K562 (cell line): Measurements from ENCODE around the gene AMELX. TPM values are rescaled to one million over a fixed set of nuclear protein-coding genes. Genes with fewer than 3 reads are reported as not detected.

Experiments
- ARID1B ChIP-seq: fragments of 450-650 bp; IDR thresholded peaks from 2 replicates; pipeline ENCODE4 v1.6.1; 2016; ENCODE audit warnings: antibody characterized with exemption, mild to moderate bottlenecking, inconsistent platforms
- ATF1 ChIP-seq, 2 experiments: fragments of 450-650 bp in 1 of 2; IDR thresholded peaks; 2 replicates each; pipeline ENCODE4 v1.6.1; 2016; ENCODE audit warnings: missing compliant biosample characterization in 1 of 2, missing genetic modification characterization in 1 of 2
- C11orf30 ChIP-seq: fragments of 450-650 bp; IDR thresholded peaks from 2 replicates; pipeline ENCODE4 v1.6.1; 2016; ENCODE audit warnings: low read depth, mild to moderate bottlenecking
- CBX2 ChIP-seq: fragments of 200-600 bp; sonication (generic); IDR thresholded peaks from one replicate; pipeline ENCODE4 v1.6.1; 2012; ENCODE audit warnings: mild to moderate bottlenecking, low read length, inconsistent platforms; ENCODE audit not compliant: insufficient read depth, poor library complexity, severe bottlenecking
- E2F3 ChIP-seq: fragments of 250-450 bp; sonication (Bioruptor Pico); IDR thresholded peaks from 2 replicates; pipeline ENCODE4 v1.4.0; 2020; ENCODE audit warnings: mild to moderate bottlenecking
- EP300 ChIP-seq: IDR thresholded peaks from 2 replicates; pipeline ENCODE4 v1.6.1; 2012; ENCODE audit warnings: low read length, improper control_type of control experiment
- EP400 ChIP-seq: fragments of 450-650 bp; IDR thresholded peaks from 2 replicates; pipeline ENCODE4 v1.6.1; 2017; ENCODE audit warnings: antibody characterized with exemption, mild to moderate bottlenecking, moderate library complexity
- ETV1 ChIP-seq: fragments of 450-650 bp; conservative IDR thresholded peaks from 2 replicates; pipeline ENCODE4 v1.6.1; 2016; ENCODE audit warnings: missing genetic modification characterization, control low read depth, low read depth, missing compliant biosample characterization
- HNRNPK ChIP-seq: fragments of 200-400 bp; formaldehyde crosslinking; IDR thresholded peaks from one replicate; pipeline ENCODE4 v1.6.1; 2018; ENCODE audit warnings: mild to moderate bottlenecking, low read depth, low read length; ENCODE audit not compliant: poor library complexity, severe bottlenecking
- KDM5B ChIP-seq: fragments of 200-600 bp; sonication (generic); IDR thresholded peaks from 2 replicates; pipeline ENCODE4 v1.6.1; 2012; ENCODE audit warnings: low read depth, mild to moderate bottlenecking, moderate library complexity, low read length, control low read depth, inconsistent platforms; ENCODE audit not compliant: insufficient replicate concordance
- L3MBTL2 ChIP-seq: fragments of 450-650 bp; IDR thresholded peaks from 2 replicates; pipeline ENCODE4 v1.6.1; 2016; ENCODE audit warnings: mild to moderate bottlenecking, moderate library complexity
- MCM2 ChIP-seq: fragments of 450-650 bp; IDR thresholded peaks from 2 replicates; pipeline ENCODE4 v1.6.1; 2017; ENCODE audit warnings: low read depth, mild to moderate bottlenecking
- MITF ChIP-seq: IDR thresholded peaks from 2 replicates; pipeline ENCODE4 v1.6.1; 2014; ENCODE audit warnings: antibody characterized with exemption
- MTF1 ChIP-seq: fragments of 250-450 bp; sonication (Bioruptor Pico); IDR thresholded peaks from 2 replicates; pipeline ENCODE4 v1.9.0; 2021; ENCODE audit warnings: moderate library complexity, mild to moderate bottlenecking, inconsistent platforms, borderline replicate concordance
- MYC ChIP-seq, 2 experiments: fragments of 250-450 bp in 1 of 2; sonication (Bioruptor Pico) in 1 of 2; IDR thresholded peaks; 2 replicates each; pipeline versions ENCODE4 v1.5.1 to v1.6.1; 2012 to 2021; ENCODE audit warnings: low read depth in 2 of 2, borderline replicate concordance in 1 of 2, improper control_type of control experiment in 1 of 2, low read length in 1 of 2, mild to moderate bottlenecking in 1 of 2, moderate library complexity in 1 of 2
- NONO ChIP-seq, 2 experiments: fragments of 200-400 bp in 1 of 2; fragments of 450-650 bp in 1 of 2; formaldehyde crosslinking in 1 of 2; IDR thresholded peaks; 2 replicates each; pipeline ENCODE4 v1.6.1; 2017; ENCODE audit warnings: low read depth in 2 of 2, mild to moderate bottlenecking in 2 of 2, moderate library complexity in 2 of 2, low read length in 1 of 2
- NRF1 ChIP-seq, 2 experiments: fragments of 450-650 bp; IDR thresholded peaks in 1 of 2; conservative IDR thresholded peaks in 1 of 2; 2 replicates each; pipeline ENCODE4 v1.6.1; 2014; ENCODE audit warnings: mild to moderate bottlenecking in 2 of 2
- PHF8 ChIP-seq: fragments of 200-600 bp; sonication (generic); IDR thresholded peaks from 2 replicates; pipeline ENCODE4 v1.6.1; 2012; ENCODE audit warnings: mixed run types, mild to moderate bottlenecking, inconsistent platforms, low read length, moderate library complexity, borderline replicate concordance
- SREBF2 ChIP-seq: sonication (generic); formaldehyde crosslinking; IDR thresholded peaks from 2 replicates; pipeline ENCODE4 v1.4.0; 2020; ENCODE audit warnings: mild to moderate bottlenecking, missing genetic modification reagents
- TAL1 ChIP-seq: fragments of 450-650 bp; IDR thresholded peaks from 2 replicates; pipeline ENCODE4 v1.6.1; 2016; ENCODE audit warnings: mild to moderate bottlenecking
- TBP ChIP-seq: optimal IDR thresholded peaks from 2 replicates; pipeline ENCODE3; 2011; ENCODE audit warnings: low read depth, low read length, improper control_type of control experiment
- TSC22D4 ChIP-seq: fragments of 450-650 bp; IDR thresholded peaks from 2 replicates; pipeline ENCODE4 v1.6.1; 2016; ENCODE audit warnings: missing genetic modification characterization, missing biosample characterization, control low read depth
- USF1 ChIP-seq: sonication (generic); formaldehyde crosslinking; IDR thresholded peaks from 2 replicates; pipeline ENCODE4 v1.9.0; 2022; ENCODE audit warnings: mild to moderate bottlenecking, missing genetic modification reagents
- ZNF124 ChIP-seq: sonication (generic); formaldehyde crosslinking; IDR thresholded peaks from 2 replicates; pipeline ENCODE4 v1.8.1; 2022; ENCODE audit warnings: missing genetic modification reagents
- ZNF140 ChIP-seq: fragments of 250-450 bp; sonication (Bioruptor Pico); IDR thresholded peaks from 2 replicates; pipeline ENCODE4 v1.8.0; 2021; ENCODE audit warnings: moderate library complexity, mild to moderate bottlenecking, inconsistent platforms
- ZNF75A ChIP-seq: fragments of 450-650 bp; formaldehyde crosslinking; IDR thresholded peaks from 2 replicates; pipeline ENCODE4 v1.4.0; 2020; ENCODE audit warnings: mild to moderate bottlenecking
- polyA plus RNA-seq, 8 experiments: library from polyadenylated mRNA; depleted of rRNA in 4 of 8; stranded (reverse) in 5 of 8; unstranded in 3 of 8; fragments of >200 nt; fragmentation: Nextera tagmentation in 2 of 8; fragmentation: Illumina TruSeq in 1 of 8; extraction: Ambion mirVana in 2 of 8; extraction: Trizol in 1 of 8; gene quantifications; 2 replicates each; pipeline versions ENCODE4 v1.2.1 to v1.2.3, GENCODE V29; 2011 to 2014; ENCODE audit warnings: inconsistent platforms in 1 of 8, missing spikeins in 1 of 8
- total RNA-seq, 7 experiments: library from RNA; depleted of rRNA in 6 of 7; stranded (reverse); fragments of >200 nt in 6 of 7; fragmentation: Illumina TruSeq in 2 of 7; extraction: Trizol in 2 of 7; gene quantifications; 2 replicates each; pipeline versions ENCODE4 v1.2.1 to v1.2.3, GENCODE V29; 2011 to 2021; ENCODE audit warnings: low replicate concordance in 1 of 7
- TF ChIP-seq, protein P1 (sequence below): sonication (generic); formaldehyde crosslinking; IDR thresholded peaks from 2 replicates; pipeline ENCODE4 v1.8.1; 2023; ENCODE audit warnings: mild to moderate bottlenecking, missing genetic modification reagents

AMELX gene
- total and polyA plus RNA-seq, 9 of the 15 experiments (the other 6 are each of a cell fraction or from before 2014, with no cell fraction given) = 0.22 TPM; not detected in 8

- TF ChIP-seq EP400 = peak; percentile 55; the same call in 1 of the 2 replicates
- peak; percentile 47; the same call in 1 of the 2 replicates for TF ChIP-seq L3MBTL2
- TF ChIP-seq TSC22D4 = no peak
- no peak for TF ChIP-seq ATF1 (CRISPR knock-in tag; IDR thresholded peaks at IDR 0.05)
- TF ChIP-seq ATF1 (tag; IDR thresholded peaks at IDR 0.05) = no peak
- TF ChIP-seq NONO (IDR thresholded peaks at IDR 0.05; ENCODE audit: low read depth in 2 of 2, low read length in 1 of 2) = no peak
- peak; percentile 62 for TF ChIP-seq MYC (IDR thresholded peaks at IDR 0.05; ENCODE audit: low read depth, low read length)
- TF ChIP-seq MYC (CRISPR knock-in tag; IDR thresholded peaks at IDR 0.05; ENCODE audit: borderline replicate concordance, low read depth) = no peak
- TF ChIP-seq TAL1 = peak; percentile 62
- TF ChIP-seq EP300 = peak; percentile 80
- peak; percentile 43 for TF ChIP-seq TBP
- no peak for TF ChIP-seq MTF1 (CRISPR knock-in tag)
- no peak for TF ChIP-seq E2F3
- no peak for TF ChIP-seq NRF1 (conservative IDR thresholded peaks at IDR 0.05 in 1 of 2, IDR thresholded peaks at IDR 0.05 in 1 of 2)
- TF ChIP-seq ARID1B = peak; percentile 85
- TF ChIP-seq MCM2 = no peak
- peak; percentile 61 for TF ChIP-seq ETV1 (tag)
- TF ChIP-seq SREBF2 (CRISPR knock-in tag) = no peak
- TF ChIP-seq, protein P1, sequence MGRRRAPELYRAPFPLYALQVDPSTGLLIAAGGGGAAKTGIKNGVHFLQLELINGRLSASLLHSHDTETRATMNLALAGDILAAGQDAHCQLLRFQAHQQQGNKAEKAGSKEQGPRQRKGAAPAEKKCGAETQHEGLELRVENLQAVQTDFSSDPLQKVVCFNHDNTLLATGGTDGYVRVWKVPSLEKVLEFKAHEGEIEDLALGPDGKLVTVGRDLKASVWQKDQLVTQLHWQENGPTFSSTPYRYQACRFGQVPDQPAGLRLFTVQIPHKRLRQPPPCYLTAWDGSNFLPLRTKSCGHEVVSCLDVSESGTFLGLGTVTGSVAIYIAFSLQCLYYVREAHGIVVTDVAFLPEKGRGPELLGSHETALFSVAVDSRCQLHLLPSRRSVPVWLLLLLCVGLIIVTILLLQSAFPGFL (CRISPR knock-in tag) = no peak
- TF ChIP-seq ZNF75A (CRISPR knock-in tag) = no peak
- no peak; the same call in 1 of the 2 replicates for TF ChIP-seq USF1 (CRISPR knock-in tag)
- TF ChIP-seq HNRNPK = no peak
- no peak for TF ChIP-seq C11orf30
- no peak for TF ChIP-seq ZNF140 (CRISPR knock-in tag)
- TF ChIP-seq KDM5B = no peak
- TF ChIP-seq ZNF124 = no peak
- TF ChIP-seq CBX2 = no peak
- TF ChIP-seq MITF = 0 out of 2 replicates have a peak, but pooled peaks have one; percentile 26
- TF ChIP-seq PHF8 = no peak
These were observed 38.6 kb upstream of the AMELX start (continued) for GRCh38 chrX:11254417-11255109.
